ENCODE results near the gene GOLGA6L10.
"Not testable (repeated sequence)": the region's sequence is repeated elsewhere in the genome, so short reads cannot be mapped to it uniquely, and the experiment has no call there.

DNA sequence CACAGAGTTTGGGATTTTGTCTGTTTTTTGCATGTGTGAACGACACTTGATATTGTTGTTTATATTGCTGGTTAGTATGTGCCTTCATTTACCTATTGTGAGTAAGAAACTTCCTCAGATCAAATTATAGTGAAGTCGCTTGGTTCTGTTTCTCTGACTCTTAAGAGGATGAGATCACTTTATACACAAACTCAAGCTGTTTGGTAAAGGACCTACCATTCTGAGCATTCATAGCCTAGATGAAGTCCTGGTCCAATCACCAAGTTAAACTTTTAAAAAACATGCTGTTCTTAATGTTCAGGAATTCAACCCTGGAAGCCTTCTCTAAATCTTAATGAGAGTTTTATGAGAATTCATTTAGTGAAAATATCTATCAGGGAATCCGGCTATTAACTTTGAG, 15.3 kb upstream of the GOLGA6L10 start:
- not testable (repeated sequence) for TF ChIP-seq EZH2 (IDR thresholded peaks at IDR 0.05; ENCODE audit: insufficient read depth, low read length); CTCF (IDR thresholded peaks at IDR 0.05; ENCODE audit: insufficient read depth, low read depth, low read length)

Data from astrocyte (in vitro differentiated cells and primary cell).